Measurements from ENCODE around the gene HEXIM1.
"Not testable (repeated sequence)": the region's sequence is repeated elsewhere in the genome, so short reads cannot be mapped to it uniquely, and the experiment has no call there.

Gene HEXIM1

DNA sequence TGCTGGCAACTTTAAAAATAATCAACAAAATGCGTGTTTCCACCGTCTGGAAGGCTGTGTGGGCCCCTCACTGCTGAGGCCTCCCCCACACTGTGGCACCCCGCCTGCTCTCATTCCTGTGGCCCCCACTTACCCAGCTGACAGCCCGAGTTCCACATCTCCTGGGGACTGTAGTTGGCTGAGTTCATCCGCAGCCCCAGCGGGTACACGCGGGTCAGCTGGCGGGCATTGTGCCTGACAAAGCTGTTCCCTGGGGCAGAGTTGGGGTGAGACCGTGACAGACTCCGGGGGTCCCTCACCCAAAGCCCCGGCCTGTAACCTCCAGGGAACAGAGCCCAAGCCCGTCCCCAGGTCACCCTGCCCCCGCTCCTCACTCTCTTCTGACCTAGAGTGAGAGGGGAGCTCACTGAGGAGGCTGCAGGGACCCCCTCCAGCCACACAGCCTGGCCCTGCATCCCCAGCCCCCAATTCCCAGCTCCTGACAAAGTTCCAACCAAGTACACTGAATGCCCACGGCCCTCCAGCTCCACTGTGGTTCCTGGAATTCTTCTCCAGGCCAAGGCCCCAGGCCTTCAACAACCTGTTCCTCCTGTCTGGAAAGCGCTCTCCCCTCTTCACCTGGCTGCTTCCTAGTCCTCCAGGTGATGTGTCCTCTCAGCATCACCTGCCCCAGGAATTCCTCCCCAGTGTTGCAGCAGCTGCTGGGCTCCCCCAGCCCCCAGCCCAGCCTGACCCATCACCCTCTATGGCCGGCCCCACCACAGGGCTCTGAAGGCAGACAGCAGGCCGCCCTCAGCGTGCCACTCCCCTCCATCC is 34.0 kb upstream of the HEXIM1 start:
- no peak for DNase-seq

DNA sequence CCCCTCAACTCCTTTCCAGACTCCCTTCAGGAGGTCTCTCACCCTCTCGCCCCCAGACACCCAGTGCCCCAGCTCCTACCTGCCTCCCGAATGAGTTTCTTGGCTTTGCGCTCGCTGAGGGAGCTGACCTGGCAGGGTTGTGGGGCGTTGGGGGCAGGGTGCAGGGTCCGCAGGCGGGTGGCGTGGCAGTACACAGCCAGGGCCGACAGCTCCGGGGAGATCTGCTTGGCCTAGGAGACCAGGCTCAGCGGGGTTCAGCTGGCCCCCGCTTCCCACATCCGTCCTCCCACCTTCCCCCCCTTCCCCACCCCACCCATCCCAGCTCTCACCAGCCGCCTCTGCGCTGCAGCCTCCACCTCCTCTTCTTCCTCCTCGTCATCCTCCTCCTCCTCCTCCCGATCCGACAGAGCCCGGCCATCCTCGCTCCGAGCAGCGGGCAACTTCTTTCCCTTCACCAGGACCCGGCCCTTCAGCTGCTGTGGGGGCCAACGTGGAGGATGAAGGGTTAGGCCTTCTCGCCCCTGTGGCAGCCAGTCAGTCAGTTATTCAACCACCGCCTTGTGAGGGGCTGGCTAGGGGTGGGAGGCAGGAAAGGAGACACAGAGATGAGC is 33.2 kb upstream of the HEXIM1 start:
- no peak for DNase-seq

DNA sequence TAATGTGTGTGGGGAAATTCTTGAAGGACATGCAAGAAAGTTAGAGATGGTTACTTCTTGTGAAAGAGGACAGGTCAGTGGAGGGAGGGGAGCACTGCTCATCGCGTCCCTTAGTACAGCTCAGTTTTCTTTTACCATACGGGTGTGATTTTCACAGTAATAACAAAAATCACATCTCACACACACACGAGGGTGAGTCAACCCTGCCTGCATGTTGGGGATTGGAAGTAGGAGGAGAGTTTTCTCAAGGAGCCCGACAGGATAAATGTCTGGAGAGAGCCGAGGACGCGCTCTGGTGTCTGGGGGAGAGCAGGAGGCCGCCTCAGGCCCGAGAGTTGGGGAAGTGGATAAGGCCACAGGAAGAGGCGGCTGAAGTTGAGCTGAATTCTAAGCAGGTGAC is 32.4 kb upstream of the HEXIM1 start:
- DNase-seq, result no peak

- DNase-seq, result no peak
Measured at GRCh38 chr17:45116434-45117016, 31.8 kb upstream of the HEXIM1 start.

GRCh38 chr17:45117334-45117733 is 30.9 kb upstream of the HEXIM1 start:
- DNase-seq, result no peak

- DNase-seq, result no peak
Measured at GRCh38 chr17:45117848-45118646, 30.2 kb upstream of the HEXIM1 start.

- no peak for DNase-seq
Measured at GRCh38 chr17:45118691-45119090, 29.6 kb upstream of the HEXIM1 start.

- DNase-seq, result no peak
Measured at GRCh38 chr17:45119964-45120363, 28.3 kb upstream of the HEXIM1 start.

DNA sequence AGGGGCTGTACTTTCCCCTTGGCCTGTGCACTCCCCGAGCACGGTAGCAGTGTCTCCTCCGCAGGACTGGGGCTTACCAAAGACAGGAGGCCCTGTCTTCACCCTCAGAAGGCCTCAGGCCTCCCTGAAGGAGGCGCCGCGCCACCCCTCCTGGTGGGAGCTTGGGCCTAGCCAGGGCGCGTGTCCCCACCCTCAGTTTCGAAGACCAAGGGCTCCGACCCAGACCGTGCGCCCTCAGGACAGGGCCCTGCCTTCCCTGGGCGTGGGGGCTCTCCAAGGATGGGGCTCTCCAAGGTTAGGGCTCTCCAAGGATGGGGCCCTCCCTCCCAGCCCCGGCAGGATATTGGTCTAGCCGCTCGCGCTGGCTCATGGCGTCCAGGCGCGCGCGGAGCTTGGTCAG is 27.7 kb upstream of the HEXIM1 start:
- DNase-seq, result no peak

GRCh38 chr17:45121055-45121454 is 27.2 kb upstream of the HEXIM1 start:
- no peak for DNase-seq

DNA sequence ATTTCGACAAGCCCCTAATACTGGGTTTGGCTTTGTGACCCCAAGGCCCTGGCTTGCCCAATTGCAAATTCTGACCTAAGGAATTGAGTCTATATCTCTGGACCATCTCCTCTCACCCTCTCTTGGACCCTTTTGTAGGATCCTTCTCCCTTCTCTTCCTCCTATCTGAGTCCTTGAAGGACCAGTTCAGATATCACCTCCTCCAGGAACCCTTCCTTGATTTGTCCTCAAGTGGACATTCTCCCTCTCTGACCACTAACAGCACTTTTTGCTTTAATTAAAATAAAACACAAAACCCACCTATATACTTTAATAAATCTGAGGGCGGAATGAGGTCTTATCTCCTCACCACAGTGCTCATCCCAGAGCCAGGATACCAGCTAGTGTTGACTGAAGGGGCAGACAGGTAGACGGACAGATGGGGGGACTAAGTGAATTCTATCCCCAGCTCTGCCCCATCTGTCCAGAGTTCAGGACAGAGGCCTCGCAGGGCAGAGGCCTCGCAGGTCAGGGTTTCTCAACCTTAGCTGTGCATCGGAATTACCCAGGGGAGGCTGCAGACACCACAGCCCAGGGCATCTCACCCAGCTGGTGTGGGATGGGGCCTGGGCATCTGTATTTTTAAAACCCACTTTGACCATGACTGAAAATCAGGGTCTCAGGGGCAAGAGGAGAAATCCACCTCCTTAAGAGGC is 25.1 kb upstream of the HEXIM1 start:
- DNase-seq, result no peak

GRCh38 chr17:45123930-45124796 is 24.1 kb upstream of the HEXIM1 start:
- DNase-seq, result no peak

- not testable (repeated sequence) for DNase-seq
Measured at GRCh38 chr17:45124797-45125122, 23.5 kb upstream of the HEXIM1 start.

DNA sequence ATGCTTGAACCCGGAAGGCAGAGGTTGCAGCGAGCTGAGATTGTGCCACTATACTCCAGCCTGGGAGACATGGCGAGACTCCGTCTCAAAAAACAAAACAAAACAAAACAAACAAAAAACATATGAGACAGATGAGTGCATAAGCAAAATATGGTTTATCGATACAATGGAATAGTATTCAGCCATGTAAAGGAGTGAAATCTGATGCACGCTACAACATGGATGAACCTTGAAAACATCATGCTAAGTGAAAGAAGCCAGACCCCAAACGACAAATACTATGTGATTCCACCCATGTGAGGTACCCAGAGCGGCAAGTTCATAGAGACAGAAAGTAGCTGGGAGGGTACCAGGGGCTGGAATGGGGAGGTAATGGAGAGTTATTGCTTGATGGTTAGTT is 22.8 kb upstream of the HEXIM1 start:
- no peak for DNase-seq

DNA sequence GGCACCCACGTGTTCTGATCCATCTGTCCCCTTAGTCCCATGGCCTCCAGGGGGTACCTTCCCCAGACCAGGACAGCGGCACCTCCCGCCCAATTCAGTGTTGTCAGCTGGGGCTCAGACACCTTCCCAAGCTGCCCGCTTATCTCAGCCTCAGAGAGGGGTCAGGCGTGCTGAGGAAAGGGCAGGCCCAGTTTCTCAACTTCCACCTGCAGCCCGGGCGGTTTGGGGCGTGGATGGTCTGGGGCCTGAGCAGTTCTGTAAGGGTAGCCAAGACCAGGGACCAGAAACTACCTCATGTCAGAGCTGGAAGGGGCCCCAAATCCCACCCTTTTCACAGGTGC is 21.1 kb upstream of the HEXIM1 start:
- no peak for DNase-seq

DNA sequence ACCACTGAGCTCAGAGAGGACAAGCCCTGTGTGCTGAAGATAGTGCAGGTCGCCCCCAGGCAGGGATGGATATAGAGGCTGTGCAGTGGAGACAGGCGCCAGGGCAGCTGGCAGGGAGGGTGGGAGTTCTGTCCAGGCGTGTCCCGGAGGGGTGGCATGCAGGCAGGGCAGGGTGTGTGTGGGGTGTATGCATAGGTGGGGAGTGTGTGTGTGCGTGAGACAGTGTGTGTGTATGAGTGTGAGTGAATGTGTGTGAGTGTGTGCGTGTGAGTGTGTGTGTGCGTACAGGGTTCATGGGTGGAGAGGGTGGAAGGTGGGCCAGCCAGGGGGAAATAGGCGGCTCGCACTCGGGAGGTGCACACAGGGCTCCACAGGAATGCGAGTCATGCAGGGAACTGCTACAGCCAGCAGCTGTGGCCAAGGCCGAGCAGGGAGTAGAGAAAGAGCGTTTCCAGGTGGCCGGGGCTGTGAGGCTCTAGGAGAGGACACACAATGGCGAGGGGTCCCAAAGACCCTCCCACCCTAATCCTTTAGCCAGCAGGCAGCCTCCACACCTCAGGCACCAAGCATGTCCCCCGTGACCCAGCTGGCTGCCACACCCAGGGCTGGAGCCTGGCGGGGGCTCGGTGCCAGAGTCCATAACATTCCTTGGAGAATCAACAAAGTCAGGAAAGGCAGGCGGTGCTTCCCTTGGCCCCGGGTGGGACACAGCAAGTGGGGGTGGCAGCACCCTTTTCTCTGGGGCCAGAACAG is 20.6 kb upstream of the HEXIM1 start:
- DNase-seq, result no peak

DNA sequence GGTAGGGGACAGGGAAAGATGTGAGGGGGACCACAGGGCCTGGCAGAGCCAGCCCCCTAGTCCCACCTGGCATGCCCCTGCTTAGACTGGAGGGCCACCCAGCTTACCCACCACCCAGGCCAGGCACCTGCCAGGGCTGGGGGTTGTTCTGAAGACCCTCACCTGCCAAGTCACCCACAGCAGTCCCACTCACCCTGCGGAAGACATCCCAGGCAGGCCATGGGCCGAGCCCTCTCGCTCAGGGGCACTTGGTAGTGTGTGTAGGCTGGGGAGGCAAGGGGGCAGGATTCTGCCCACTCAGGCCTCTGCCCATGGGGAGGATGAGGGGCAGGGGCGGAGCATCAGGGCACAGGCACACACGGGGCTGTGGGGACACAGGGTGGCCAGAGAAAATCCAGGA is 19.9 kb upstream of the HEXIM1 start:
- DNase-seq, result no peak

GRCh38 chr17:45128989-45129388 is 19.3 kb upstream of the HEXIM1 start:
- no peak for DNase-seq

DNA sequence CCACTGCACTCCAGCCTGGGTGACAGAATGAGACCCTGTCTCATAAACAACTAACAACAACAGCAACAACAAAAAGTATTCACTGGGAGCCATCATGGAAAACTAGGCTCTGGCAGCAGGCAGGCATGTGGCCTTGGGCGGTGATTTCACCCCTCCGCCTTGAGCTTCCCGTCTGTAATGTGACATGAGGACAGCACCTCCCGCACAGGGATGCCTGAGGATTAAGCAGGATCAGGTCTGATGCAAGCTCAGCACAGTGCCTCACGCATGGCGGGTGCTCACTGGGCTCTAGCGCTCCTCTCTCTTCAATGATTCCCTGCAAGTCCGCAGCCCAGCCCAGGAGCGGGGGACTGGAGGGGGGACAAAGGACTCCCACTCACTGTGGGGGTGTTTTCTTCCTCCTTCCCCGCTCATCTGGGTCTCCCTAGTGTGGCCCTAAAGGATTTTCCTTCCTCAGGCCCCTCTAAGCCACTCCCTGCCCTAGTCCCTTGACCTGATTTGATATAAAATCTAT is 18.8 kb upstream of the HEXIM1 start:
- no peak for DNase-seq

- DNase-seq, result no peak
Measured at GRCh38 chr17:45129940-45130680, 18.2 kb upstream of the HEXIM1 start.

Measured in activated CD8-positive, alpha-beta memory T cell treated with anti-CD3 and anti-CD28 coated beads, Interleukin-2, amount 50 U/mL, for 48 hours (primary cell).